GM21515 (cell line): Measurements from ENCODE around the gene SHROOM2.

ENCODE experiments used
- ATAC-seq: cut with Tn5 transposase; IDR thresholded peaks from one replicate; pipeline ENCODE4 v1.9.1; 2021; ENCODE audit not compliant: unreplicated experiment

Gene SHROOM2

GRCh38 chrX:9860826-9861225 is 74.6 kb downstream of the SHROOM2 start:
- no peak for ATAC-seq

GRCh38 chrX:9861711-9862110 is 75.5 kb downstream of the SHROOM2 start:
- no peak for ATAC-seq

GRCh38 chrX:9862525-9862924 is 76.3 kb downstream of the SHROOM2 start:
- ATAC-seq: no peak

DNA sequence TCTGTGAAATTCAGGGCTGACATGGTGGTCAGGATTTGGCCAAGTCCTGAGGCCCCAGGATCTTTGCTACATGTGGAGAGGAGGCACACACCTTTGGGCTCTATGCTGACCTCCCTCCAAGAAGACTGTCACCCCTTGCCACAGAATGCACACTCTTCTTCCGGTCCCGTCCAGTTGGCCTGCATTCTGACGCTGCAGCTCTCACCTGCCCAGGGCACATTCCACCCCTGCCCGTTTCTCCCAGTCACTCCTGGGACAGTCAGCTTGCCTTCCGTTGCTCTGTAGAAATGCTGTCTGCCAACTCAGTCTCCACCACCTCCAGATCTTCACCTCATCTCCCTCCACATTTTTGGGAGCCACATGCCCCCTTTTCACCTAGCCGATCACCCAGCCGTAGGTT is 76.7 kb downstream of the SHROOM2 start:
- ATAC-seq: no peak

DNA sequence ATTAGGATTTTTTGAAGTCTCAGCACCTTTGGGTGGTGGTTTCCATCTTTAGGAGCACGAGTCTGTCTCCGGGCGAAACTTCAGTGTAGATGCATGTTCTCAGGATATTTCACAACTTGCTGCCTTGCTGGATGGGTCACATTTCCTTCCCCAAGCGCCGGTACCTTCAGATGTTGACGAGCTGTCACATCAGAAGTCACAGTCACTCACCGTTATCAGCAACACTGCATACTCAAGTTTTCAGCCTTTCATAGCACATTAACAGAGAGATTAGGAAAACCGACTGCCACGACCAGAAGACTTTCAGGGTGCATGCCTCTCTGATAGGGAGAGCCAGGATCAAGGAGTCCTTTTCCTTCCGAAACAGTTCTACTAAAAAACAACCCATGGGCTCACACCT is 77.8 kb downstream of the SHROOM2 start:
- ATAC-seq: no peak

DNA sequence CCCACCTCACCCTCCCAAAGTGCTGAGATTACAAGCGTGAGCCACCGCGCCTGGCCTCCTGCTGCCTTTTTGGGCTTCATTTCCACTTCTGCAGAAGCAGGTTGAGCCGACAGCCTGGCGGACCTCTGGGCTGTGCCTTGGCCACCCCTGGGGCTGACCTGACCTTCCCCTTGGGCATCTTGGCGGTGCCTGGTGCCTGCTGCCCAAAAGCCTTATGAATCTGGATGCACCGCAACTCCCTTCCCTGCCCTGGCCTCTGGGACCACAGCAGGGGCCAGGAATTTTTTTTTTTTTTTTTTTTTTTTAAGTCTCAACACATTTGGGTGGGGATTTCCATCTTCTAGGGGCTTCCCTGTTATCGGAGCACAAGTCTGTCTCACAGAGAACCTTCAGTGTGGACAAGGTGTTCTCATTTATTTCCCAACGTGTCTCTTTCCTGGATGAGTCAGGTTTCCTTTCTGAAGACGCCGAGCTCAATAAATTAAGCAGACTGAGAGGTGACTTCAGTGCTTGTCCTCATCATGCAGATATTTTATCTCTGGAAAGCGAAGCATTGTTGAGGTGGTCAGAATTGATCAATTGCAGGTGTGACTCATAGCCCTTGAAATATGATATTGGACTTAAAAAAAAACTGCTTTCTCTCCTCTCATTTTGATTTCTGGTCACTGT is 79.7 kb downstream of the SHROOM2 start:
- no peak for ATAC-seq

- no peak for ATAC-seq
Observed at GRCh38 chrX:9866633-9867032, 80.4 kb downstream of the SHROOM2 start.

DNA sequence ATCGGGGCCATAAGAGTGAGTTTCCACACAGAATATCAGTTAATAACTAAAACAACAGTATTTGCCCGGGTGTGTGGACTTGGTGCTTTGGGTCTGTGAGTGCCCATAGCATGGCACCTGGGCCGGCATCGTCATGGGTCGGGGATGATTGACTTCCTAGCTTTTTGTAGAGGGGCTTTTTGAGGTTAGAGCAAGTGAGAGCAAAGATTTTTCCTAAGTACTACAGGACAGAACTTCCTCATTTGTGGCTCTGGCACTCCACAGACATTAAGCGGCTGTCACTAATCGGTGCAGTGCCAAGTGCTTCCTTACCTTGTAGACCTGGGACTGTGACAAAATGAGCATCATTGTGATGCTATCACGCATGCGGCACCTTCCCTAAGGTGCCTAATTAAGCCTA is 81.0 kb downstream of the SHROOM2 start:
- no peak for ATAC-seq

DNA sequence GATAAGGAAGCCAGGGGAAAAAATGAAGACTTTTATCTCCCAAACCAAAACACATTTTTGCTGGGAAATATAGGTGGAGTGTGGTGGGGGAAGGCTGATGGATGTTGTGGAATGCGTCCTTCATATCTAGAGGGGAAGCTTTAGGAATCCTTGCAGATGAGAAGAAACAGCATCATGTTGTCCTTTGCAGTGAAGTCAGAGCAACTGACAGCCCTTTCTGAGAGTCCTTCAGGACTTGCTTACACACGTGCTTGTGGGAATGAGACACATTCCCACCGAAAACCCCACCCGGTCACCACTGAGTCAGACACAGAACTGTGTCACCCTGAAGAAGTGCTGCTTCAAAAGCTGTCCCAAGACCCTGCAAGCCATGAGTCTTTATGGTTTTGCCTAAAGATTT is 81.5 kb downstream of the SHROOM2 start:
- ATAC-seq: no peak

DNA sequence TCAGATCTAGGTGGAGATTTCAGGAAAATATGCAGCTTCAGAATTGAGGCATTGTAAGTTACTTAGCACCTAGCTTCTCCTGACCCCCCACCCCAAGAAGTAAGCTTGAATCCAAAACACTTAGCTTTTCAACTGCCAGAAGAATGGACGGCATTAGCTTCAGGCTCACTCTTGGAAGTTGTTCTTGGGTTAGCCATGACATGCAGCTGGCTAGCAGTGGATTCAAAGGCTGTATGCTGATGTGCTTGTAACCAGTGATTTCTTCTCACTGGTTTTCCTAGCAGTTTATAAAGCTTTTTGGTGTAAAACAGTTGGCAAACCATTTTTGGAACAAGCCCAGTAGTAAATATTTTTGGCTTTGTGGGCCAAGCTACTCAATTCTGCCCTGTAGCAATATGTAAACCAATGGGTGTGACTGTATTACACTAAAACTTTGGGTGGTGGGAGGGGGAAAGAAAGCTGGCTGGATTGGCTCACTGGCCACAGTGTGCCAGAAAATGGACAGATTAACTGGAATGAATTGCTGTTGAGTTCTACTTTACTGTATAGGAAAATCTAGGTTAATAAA is 85.6 kb downstream of the SHROOM2 start:
- no peak for ATAC-seq

- ATAC-seq: no peak
Observed at GRCh38 chrX:9873360-9873759, 87.1 kb downstream of the SHROOM2 start.

DNA sequence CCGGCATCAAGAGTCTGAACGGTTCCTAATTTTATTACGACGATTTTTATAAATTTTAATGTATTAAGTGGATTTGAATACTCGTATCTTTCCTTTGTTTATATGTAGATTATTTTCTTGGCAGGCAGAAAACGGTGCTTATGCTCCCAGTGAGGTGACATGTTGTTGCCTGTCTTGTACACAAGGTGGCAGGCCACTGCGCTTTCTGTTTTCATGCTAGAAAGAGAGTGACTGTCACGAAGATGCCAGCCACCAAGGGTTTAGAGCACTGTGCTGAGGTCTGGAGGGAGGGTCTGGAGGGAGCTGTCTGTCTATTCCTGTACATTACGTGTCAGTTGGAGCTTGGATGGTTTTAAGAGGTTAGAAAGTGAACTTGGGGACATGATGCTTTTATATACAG is 87.7 kb downstream of the SHROOM2 start:
- ATAC-seq: peak; percentile 69

DNA sequence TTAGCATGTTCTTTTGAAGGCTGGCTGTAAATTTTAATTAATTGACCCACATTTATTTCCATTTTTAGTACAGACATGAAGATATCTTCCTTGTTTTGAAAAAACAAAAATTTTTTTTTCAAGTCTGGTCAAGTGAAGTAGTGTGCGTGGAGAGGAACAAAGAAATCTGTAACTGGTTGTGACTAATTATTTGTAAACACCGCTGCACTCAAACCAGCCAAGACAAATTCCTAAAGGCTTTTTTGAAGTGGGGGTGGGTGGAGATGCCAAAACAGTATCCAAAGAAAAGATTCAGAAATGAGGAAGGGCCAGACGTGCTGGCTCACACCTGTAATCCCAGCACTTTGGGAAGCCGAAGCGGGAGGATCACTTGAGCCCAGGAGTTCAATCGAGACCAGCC is 88.3 kb downstream of the SHROOM2 start:
- ATAC-seq: no peak

- ATAC-seq: no peak
Observed at GRCh38 chrX:9875801-9876200, 89.6 kb downstream of the SHROOM2 start.

- ATAC-seq: no peak
Observed at GRCh38 chrX:9876201-9876600, 90.0 kb downstream of the SHROOM2 start.

GRCh38 chrX:9878146-9878820 is 92.1 kb downstream of the SHROOM2 start:
- no peak for ATAC-seq

DNA sequence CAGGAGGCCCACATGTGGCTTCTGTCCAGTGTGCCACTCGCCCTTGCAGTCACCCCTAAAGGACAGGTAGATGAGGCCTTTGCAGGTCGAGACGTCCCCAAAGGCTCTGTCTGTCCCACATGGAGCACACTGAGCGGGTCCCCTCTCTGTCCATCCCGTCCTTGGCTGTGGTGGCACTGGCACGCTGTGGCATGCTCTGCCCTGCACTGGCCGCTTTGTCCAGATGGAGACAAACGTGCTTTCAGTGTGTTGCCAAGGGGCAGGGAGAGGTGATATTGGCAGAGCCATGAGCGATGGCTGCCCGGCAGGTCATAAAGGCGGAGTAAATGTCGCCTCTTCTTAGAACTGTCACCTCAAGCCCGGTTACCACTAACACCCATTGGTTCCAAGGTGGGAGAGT is 94.0 kb downstream of the SHROOM2 start:
- ATAC-seq: no peak

GRCh38 chrX:9880870-9881269 is 94.6 kb downstream of the SHROOM2 start:
- ATAC-seq: no peak

DNA sequence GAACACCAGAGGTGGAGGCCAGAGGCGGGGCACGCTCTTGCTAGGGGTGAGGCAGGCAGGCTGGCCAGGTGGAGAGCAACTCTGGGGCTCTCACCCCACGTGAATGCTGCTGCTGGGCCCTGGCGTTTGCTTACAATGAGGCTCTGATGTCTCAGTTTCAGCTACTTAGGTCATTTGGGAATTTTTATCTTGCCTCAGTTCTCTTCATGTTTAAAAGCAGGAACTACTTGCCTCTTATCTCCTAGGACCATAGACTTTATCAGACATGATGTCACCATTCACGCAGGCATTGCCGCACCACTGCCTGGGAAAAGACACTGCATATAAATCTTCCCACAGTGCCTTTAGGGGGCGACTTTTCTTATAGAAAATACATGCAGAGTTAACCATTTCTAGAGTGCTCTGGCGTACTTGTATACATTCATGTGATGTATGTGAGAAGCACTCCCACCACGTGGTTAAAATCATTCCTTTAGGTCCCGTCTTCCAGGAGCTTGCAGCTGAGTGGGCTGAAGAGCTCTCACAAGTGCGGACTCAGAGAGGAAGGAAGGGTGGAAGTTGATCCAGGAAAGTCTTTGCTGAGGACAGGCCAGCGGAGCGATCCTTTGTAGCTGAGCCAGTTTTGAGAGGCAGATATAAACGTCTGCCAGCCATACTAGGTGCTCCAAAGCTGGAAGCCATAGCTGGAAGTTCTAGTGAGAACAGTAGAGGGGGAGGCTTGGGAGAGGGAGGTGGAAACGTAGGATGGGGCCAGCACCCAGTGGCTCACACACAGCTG is 96.6 kb downstream of the SHROOM2 start:
- no peak for ATAC-seq

DNA sequence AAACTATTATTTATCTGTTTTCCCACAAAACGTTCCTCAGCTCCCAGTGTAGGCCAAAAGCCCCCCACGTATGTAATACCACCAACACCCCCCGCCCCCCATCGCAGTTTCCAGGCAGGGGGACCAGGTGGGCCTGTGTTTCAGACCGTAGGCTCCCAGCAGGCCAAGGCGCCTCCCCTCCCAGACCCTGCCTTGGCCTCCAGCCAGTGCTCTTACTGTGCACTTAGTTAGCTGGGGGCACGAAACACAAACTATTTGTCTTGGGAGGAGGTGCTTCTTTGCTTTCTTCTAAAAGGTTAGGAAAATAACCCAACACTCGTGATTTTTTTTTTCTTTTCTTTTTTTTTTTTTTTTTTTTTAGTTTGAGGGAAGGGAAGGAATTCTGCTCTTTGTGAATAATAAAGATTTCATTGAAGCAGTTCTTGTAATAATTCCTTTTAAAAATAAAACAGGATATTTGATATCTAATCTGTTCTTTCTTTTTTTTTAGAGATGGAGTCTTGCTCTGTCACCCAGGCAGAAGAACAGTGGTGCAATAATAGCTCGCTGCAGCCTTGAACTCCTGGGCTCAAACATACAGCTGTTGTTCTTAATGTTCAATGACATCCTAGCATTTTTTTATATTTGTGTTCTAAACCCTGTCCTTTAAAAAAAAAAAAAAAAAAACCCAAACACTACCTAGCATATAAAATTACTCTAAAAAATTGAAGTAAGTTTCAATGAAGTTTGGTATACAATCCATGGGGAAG is 98.0 kb downstream of the SHROOM2 start:
- no peak for ATAC-seq

GRCh38 chrX:9885150-9885549 is 98.9 kb downstream of the SHROOM2 start:
- no peak for ATAC-seq
